ENCODE measurements around the gene OR10A4.
"Not testable (repeated sequence)": the region's sequence is repeated elsewhere in the genome, so short reads cannot be mapped to it uniquely, and the experiment has no call there.

The OR10A4 gene

GRCh38 chr11:6888830-6889229 lies 12.4 kb downstream of the OR10A4 start:
- no peak overlapping the region for H3K27ac ChIP-seq

GRCh38 chr11:6889835-6890234 lies 13.4 kb downstream of the OR10A4 start:
- no peak overlapping the region for H3K9ac ChIP-seq (ENCODE audit: insufficient read length)
- no peak overlapping the region for H3K4me3 ChIP-seq
- H3K9me3 ChIP-seq (ENCODE audit: low read depth, low read length) = no peaks in the 10 kb centered on the region
- H3K36me3 ChIP-seq (ENCODE audit: insufficient read depth, low read length) = no peaks in the 10 kb centered on the region
- TF ChIP-seq EZH2 (IDR thresholded peaks at IDR 0.05) = no peak
- no peak overlapping the region for H3K27ac ChIP-seq
- no peak for DNase-seq (ENCODE audit: low read depth, low spot score)

More at GRCh38 chr11:6888830-6889229, 12.4 kb downstream of the OR10A4 start:
- TF ChIP-seq EZH2 (IDR thresholded peaks at IDR 0.05) (no peak), POLR2AphosphoS5 (IDR thresholded peaks at IDR 0.05; ENCODE audit: borderline replicate concordance, low read depth, low read length) (no peak), FOXP2 (optimal IDR thresholded peaks at IDR 0.05; ENCODE audit: control extremely low read depth, extremely low read length, insufficient read depth) (no peak)
- no peak overlapping the region for H3K9ac ChIP-seq (ENCODE audit: insufficient read length)
- DNase-seq (ENCODE audit: low read depth, low spot score) = no peak
- no peaks in the 10 kb centered on the region for H3K9me3 ChIP-seq (ENCODE audit: low read depth, low read length)
- no peak overlapping the region for H3K4me3 ChIP-seq
- H3K36me3 ChIP-seq (ENCODE audit: insufficient read depth, low read length) = no peaks in the 10 kb centered on the region

- TF ChIP-seq FOXP2 (optimal IDR thresholded peaks at IDR 0.05; ENCODE audit: control extremely low read depth, extremely low read length, insufficient read depth) (no peak), EZH2 (IDR thresholded peaks at IDR 0.05) (no peak)
- no peak within 1 kb of the TSS for H3K9ac ChIP-seq (ENCODE audit: insufficient read length)
- no peak within 1 kb of the TSS for H3K27ac ChIP-seq
- no peaks in the 10 kb centered on the region for H3K36me3 ChIP-seq (ENCODE audit: insufficient read depth, low read length)
- no peak for DNase-seq (ENCODE audit: low read depth, low spot score)
- no peak within 1 kb of the TSS for H3K4me3 ChIP-seq
- no peaks in the 10 kb centered on the region for H3K9me3 ChIP-seq (ENCODE audit: low read depth, low read length)
These were observed 16.0 kb downstream of the OR10A4 start, which contains the start of gene OR2D2 for GRCh38 chr11:6892400-6892799. Gene OR2D2 (minus strand): TSS chr11:6892500. CDS start chr11:6892500, 0 bp downstream.

GRCh38 chr11:6894097-6894496 lies 17.7 kb downstream of the OR10A4 start:
- Histone ChIP-seq H3K9me3 (ENCODE audit: low read depth, low read length) (no peaks in the 10 kb centered on the region), H3K4me3 (no peak overlapping the region), H3K36me3 (ENCODE audit: insufficient read depth, low read length) (no peaks in the 10 kb centered on the region), H3K9ac (ENCODE audit: insufficient read length) (no peak overlapping the region), H3K27ac (no peak overlapping the region)
- no peak for TF ChIP-seq POLR2AphosphoS5 (IDR thresholded peaks at IDR 0.05; ENCODE audit: borderline replicate concordance, low read depth, low read length)
- no peak for TF ChIP-seq FOXP2 (optimal IDR thresholded peaks at IDR 0.05; ENCODE audit: control extremely low read depth, extremely low read length, insufficient read depth)
- TF ChIP-seq EZH2 (IDR thresholded peaks at IDR 0.05) = no peak
- DNase-seq (ENCODE audit: low read depth, low spot score) = no peak

DNA sequence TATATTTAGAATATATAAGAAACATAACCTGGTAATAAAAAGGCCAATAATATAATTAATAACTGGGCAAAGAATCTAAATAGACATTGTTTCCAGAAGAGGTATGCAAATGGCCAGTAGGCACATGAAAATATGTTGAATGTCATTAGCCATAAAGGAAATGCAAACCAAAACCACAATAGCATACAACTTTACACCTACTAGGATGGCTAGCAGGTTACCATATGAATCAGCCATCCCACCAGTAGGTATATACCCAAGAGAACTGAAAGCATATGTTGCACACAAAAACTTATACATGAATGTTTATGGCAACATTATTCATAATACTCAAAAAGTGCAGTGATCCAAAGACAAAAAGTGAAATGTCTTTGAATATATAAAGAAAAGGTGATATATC lies 18.6 kb downstream of the OR10A4 start:
- Histone ChIP-seq H3K27ac (no peak overlapping the region), H3K4me3 (no peak overlapping the region), H3K36me3 (ENCODE audit: insufficient read depth, low read length) (no peaks in the 10 kb centered on the region), H3K9ac (ENCODE audit: insufficient read length) (no peak overlapping the region), H3K9me3 (ENCODE audit: low read depth, low read length) (no peaks in the 10 kb centered on the region)
- TF ChIP-seq EZH2 (IDR thresholded peaks at IDR 0.05) (no peak), FOXP2 (optimal IDR thresholded peaks at IDR 0.05; ENCODE audit: control extremely low read depth, extremely low read length, insufficient read depth) (no peak), POLR2AphosphoS5 (IDR thresholded peaks at IDR 0.05; ENCODE audit: borderline replicate concordance, low read depth, low read length) (no peak)
- no peak for DNase-seq (ENCODE audit: low read depth, low spot score)

DNA sequence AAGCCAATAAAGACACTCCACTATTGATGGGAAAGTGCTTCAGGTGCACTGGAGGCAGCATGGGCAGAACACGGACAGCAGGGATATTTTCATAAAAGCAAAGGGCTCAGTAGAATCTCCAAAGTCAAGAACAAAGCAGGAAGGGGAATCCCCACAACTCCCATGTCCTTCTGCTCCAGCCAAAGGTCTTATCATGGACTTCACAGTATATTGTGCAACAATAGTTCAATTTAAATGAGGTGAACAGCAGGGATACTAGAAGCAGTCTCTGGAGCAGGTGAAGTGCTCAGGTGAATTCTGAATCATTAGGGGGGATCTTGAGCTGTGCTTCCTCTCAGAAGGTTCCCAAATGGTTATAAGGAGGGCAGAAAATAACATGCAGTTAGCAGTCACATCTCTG lies 22.5 kb downstream of the OR10A4 start:
- Histone ChIP-seq H3K27ac (no peak overlapping the region), H3K4me3 (no peak overlapping the region), H3K36me3 (ENCODE audit: insufficient read depth, low read length) (no peaks in the 10 kb centered on the region), H3K9ac (ENCODE audit: insufficient read length) (no peak overlapping the region), H3K9me3 (ENCODE audit: low read depth, low read length) (no peaks in the 10 kb centered on the region)
- TF ChIP-seq EZH2 (IDR thresholded peaks at IDR 0.05) (no peak), FOXP2 (optimal IDR thresholded peaks at IDR 0.05; ENCODE audit: control extremely low read depth, extremely low read length, insufficient read depth) (no peak), POLR2AphosphoS5 (IDR thresholded peaks at IDR 0.05; ENCODE audit: borderline replicate concordance, low read depth, low read length) (no peak)
- no peak for DNase-seq (ENCODE audit: low read depth, low spot score)

GRCh38 chr11:6900327-6900999 lies 24.0 kb downstream of the OR10A4 start:
- no peak for TF ChIP-seq EZH2 (IDR thresholded peaks at IDR 0.05)
- TF ChIP-seq POLR2AphosphoS5 (IDR thresholded peaks at IDR 0.05; ENCODE audit: borderline replicate concordance, low read depth, low read length) = no peak
- no peak for TF ChIP-seq FOXP2 (optimal IDR thresholded peaks at IDR 0.05; ENCODE audit: control extremely low read depth, extremely low read length, insufficient read depth)
- DNase-seq (ENCODE audit: low read depth, low spot score) = no peak
- H3K4me3 ChIP-seq = no peak overlapping the region
- H3K9ac ChIP-seq (ENCODE audit: insufficient read length) = no peak overlapping the region
- no peaks in the 10 kb centered on the region for H3K36me3 ChIP-seq (ENCODE audit: insufficient read depth, low read length)
- H3K9me3 ChIP-seq (ENCODE audit: low read depth, low read length) = no peaks in the 10 kb centered on the region
- no peak overlapping the region for H3K27ac ChIP-seq

DNA sequence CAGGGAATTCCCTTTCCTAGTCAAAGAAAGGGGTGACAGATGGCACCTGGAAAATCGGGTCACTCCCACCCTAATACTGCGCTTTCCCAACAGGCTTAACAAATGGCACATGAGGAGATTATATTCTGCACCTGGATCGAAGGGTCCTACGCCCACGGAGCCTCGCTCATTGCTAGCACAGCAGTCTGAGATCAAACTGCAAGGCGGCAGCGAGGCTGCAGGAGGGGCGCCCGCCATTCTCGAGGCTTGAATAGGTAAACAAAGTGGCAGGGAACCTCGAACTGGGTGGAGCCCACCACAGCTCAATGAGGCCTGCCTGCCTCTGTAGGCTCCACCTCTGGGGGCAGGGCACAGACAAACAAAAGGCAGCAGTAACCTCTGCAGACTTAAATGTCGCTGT lies 28.4 kb downstream of the OR10A4 start:
- H3K9me3 ChIP-seq (ENCODE audit: low read depth, low read length); H3K9ac ChIP-seq (ENCODE audit: insufficient read length); H3K4me3 ChIP-seq; H3K27ac ChIP-seq; H3K36me3 ChIP-seq (ENCODE audit: insufficient read depth, low read length); DNase-seq (ENCODE audit: low read depth, low spot score): not testable (repeated sequence)

- DNase-seq (ENCODE audit: low read depth, low spot score) = no peak
- no peak overlapping the region for H3K27ac ChIP-seq
- H3K4me3 ChIP-seq = no peak overlapping the region
- H3K36me3 ChIP-seq (ENCODE audit: insufficient read depth, low read length) = no peaks in the 10 kb centered on the region
- TF ChIP-seq EZH2 (IDR thresholded peaks at IDR 0.05) = no peak
- no peak for TF ChIP-seq POLR2AphosphoS5 (IDR thresholded peaks at IDR 0.05; ENCODE audit: borderline replicate concordance, low read depth, low read length)
- TF ChIP-seq FOXP2 (optimal IDR thresholded peaks at IDR 0.05; ENCODE audit: control extremely low read depth, extremely low read length, insufficient read depth) = no peak
- H3K9me3 ChIP-seq (ENCODE audit: low read depth, low read length) = no peaks in the 10 kb centered on the region
- H3K9ac ChIP-seq (ENCODE audit: insufficient read length) = no peak overlapping the region
These were observed 35.0 kb downstream of the OR10A4 start for GRCh38 chr11:6911378-6911777.
